Renal cortex interstitium (tissue), 11 donors: ENCODE data around the gene ZNF385B. TPM values are rescaled to one million over a fixed set of nuclear protein-coding genes. Genes with fewer than 3 reads are reported as not detected.

Source experiments
- DNase-seq, 11 donors: peaks; one replicate each; pipeline ENCODE4 v3.0.0-alpha.2; 2013; ENCODE audit warnings: low read depth in 9 of 11, low spot score in 4 of 11; ENCODE audit errors: extremely low read depth in 1 of 11
- polyA plus RNA-seq, 3 donors: library from polyadenylated mRNA; unstranded; fragments of 120-200 nt; gene quantifications; one replicate each; pipeline ENCODE4 v1.2.1, GENCODE V29; 2013; ENCODE audit not compliant: insufficient read length in 3 of 3

ZNF385B gene
- polyA plus RNA-seq, 3 donors, result 13.1 to 18.5 (median 13.6) TPM

DNA sequence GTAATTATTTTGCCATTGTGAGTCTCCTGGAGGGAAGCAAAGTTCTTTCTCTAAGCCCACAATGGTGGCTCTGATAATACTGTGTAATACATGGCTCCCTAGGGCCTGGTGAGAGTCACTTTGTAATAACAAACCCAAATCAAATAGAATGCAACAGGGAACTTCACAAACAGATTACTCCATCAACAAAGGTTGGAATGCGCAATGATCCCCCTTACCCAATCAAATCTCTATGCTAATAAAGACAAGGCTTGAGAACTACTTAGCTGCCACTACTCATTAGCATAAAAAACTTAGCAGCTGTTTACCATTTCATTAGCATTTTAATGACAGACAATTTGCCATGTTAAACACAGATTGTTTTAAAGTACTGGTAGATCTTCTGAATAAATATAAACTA, 311.2 kb downstream of the ZNF385B start:
- no peak for DNase-seq

GRCh38 chr2:179546656-179547055, 314.8 kb downstream of the ZNF385B start:
- no peak for DNase-seq

DNA sequence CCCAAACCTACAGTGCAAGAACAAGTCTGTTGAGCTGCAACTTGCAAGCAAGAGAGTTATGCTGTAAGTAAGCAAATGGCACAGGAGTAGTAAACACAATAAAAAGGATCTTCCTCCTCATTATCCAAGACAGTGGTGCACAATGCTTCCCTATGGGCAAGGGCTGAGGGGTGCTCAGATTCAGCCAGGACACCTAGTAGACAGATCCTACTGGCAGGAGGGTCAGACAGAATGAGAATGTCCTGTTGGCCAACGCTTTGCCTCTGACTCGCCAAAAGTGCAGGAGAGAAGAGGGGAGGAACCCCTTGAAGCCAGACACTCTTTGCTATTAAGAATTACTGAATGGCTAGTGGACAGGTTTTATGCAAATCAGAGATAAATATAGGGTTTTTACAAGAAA, 316.4 kb downstream of the ZNF385B start:
- DNase-seq, result no peak

DNA sequence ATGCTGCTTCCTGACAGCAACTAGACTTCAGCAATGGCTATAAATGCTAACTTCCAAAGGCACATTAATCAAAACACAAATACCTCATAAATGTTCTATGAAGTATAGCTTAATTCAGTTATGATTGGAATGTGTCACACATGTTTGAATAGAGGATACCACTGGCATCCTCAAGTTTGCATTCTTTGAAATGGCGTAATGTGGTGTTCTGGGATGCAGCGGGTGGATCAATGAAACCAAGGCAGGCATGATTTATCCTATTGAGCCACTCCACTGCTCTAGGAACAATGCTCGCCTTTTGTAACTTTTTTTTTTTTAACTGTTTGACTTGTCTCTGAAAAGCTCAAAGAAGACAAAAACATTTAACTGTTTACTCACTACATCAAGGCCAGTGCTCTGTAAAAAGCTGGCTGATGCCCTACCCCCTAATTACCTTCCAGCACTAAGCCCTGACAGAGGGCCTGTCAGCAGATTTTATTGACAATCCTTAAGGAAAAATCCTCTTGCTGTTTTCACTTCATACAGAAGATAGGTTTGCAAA, 318.0 kb downstream of the ZNF385B start:
- DNase-seq, result no peak

DNA sequence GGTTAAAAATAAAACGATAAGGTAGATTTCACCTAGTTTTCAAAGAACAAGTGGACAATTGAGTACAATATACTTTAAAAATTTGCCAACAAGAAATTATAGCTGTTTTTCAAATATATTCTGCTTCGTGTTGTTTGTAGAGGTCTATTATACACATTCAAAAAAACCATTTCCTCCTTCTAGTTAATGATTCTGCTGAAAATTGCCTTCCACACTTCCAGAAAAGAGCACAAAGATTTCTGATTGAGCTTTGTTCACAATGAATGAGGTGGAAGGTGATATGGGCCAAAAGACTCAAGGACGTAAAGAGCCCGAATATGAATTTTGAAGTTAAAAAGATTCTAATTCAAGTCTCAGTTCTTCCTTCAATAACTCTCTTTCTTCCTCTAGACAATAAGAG, 319.8 kb downstream of the ZNF385B start:
- no peak for DNase-seq

GRCh38 chr2:179539124-179539511, 322.3 kb downstream of the ZNF385B start:
- DNase-seq, result no peak

DNA sequence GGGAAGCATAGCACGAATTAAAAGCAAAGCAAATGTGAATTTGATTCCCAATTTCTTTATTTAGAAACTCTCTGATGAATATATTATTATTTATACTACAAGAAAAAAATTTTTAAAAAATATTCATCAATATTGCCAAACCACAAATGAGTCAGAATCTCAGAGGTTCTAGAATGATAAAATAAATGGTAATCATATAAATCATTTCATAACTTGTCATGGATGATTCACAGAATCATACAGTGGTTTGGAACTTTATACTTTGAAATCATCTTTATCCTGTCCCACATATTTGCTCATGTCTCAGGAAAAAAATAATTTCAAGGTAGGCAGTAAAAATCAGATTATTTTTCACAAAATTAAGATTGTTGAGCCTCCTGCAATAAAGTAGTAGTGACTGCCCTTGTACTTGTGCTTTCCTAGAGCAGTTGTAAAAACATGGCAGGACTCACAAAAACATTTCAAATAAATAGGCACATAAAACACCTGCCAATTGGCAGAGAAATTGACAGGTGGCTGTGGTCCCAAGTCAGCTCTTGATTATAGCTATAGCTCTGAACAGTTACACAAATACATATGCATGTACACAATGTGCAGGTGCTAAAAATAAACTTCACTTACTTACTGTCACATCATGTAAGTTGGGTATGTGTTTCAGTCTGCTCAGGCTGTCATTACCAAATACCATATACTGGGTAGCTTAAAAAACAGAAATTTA, 322.8 kb downstream of the ZNF385B start:
- DNase-seq, result no peak

DNA sequence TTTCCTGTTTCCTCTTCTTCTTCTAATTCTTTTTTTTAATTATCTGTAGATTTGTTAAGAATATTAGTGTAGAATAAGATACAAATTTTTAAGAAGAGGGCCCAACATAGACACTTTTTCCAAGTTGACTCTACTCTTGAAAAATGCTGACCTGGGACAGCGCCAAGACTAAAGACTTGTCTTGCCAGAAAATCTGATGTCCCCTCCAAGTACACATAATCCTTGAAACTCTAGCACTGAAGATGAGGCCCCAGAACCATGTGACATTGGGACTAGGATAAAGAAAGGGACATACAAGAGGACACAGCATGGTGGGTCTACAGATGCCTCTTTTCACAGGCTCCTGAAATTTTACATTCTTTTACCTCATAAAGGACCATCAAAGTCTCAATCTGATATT, 325.2 kb downstream of the ZNF385B start:
- no peak for DNase-seq

DNA sequence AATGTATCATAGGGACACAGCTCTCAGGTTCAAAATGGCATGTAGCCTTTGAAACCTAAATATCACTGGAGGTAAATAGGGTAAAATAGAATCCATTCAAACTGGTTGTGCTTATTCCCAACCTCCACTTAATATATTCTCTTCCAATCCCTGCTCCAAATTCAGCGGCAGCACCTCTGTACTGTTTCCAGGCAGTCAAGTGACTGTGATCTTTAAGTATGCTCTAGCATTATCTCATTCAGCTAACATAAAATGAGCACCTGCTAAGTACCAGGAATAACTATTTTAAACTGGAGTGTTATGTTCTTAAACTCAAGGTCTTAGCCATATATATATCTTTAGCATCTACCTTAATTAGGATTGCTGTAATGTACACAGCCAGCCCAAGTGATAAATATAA, 327.5 kb downstream of the ZNF385B start:
- no peak for DNase-seq

DNA sequence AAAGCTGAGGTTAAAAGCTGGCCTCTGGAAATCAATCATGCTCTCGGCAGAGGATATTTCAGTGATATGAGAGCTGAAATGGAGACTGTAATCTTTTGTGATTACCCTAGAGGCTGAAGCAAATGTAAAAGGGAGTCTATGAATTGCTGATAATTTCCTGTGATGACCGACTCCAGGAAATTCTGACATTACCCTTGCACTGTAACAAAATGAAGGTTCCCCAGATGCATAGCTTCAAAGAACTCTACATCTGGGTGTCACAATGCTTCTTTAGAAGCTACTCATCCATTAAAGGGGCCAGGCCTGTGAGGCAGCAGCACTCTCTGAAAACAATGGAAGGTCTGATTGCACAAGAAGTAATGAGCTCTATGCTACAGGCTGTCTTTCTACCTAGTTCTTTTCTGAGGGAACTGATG, 328.5 kb downstream of the ZNF385B start:
- no peak for DNase-seq

- DNase-seq, result no peak
Measured at GRCh38 chr2:179528576-179529069, 332.8 kb downstream of the ZNF385B start.

DNA sequence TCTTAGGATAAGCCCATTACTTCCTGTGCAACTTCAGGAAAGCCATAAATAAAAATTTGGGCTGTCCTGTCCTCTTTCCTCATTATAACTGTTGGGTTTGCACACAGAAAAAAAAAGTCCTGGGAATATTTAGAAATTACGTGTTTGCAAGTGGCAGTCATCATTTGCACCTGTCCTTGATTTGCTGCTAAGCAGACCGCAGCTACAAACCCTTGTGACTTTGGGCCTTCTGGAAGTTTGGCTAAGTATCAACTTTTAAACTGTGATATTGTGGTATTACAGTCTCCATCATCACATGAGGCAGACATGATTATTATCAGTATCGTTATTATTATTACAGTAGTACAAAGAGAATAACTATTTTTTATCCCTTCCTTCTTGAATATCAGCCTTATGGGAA, 336.1 kb downstream of the ZNF385B start:
- no peak for DNase-seq

GRCh38 chr2:179524809-179525339, 336.5 kb downstream of the ZNF385B start:
- no peak for DNase-seq

GRCh38 chr2:179521944-179522343, 339.5 kb downstream of the ZNF385B start:
- DNase-seq, result no peak

DNA sequence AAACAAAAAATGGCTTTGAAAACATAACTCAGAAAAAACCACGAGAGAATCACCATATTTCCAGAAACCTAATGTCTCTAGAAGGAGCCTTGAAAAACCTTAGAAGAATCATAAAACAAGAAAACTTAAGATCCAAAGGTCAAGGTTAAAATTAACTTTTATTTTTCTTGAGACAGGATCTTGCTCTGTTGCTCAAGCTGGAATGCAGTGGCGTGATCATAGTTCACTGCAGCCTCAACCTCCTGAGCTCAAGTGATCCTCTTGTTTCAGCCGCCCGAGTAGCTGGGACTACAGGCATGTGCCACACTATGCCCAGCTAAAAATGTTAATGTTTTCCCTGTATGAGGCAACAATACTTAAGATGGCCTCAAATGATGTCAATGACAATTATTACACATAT, 342.6 kb downstream of the ZNF385B start:
- peak in 6 of 11 donors; percentile 9 to 43 (median 22) for DNase-seq

DNA sequence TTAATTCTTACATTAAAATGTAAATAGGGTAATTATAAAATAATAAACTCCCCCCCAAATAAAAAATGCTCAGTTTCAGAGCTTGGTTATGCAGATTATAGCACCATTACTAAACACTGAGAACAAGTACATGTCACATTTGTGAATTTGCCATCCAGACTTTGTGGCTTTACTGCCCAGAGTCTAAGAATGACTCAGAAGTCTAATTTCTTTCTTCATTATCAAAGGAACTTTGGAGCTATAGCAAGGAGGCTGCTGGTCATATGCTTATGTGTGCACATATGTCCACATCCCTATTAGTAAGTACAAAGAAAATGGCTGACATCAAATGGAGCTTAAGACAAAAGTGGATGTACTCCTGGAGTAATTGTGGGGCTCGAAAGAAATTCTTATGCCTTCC, 348.2 kb downstream of the ZNF385B start:
- no peak for DNase-seq

- DNase-seq, result no peak
Measured at GRCh38 chr2:179512281-179513035, 349.0 kb downstream of the ZNF385B start.

DNA sequence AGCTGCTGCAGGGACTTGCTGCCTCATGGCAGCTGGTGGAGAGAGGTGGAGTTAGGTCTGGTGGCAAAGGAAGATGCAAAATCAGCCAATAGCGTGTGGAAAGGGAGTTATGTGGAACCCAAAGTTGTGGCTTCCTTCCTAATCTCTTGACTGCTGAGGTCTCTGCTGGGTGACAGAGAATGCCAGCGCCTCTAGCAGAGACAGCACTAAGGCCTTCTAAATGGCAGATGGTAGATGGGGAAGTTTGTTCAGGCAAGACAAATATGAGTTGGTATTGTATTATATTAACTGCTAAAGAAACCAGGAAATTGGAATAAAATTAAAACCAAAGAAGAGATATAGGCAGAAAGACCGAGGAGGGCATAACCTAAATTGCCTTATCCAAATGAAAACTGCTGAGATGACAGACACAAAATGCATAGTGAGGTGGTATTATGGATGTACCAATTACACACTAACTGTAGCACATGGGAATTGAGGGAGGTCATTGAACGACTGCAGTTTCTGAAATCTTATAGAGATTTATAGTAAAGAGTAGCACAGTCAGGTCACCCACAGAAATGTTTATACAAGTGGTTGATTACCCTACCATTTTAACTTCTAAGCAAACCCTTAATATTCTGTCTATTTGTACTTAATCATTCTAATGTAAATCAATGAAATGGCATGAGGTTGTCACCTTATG, 350.2 kb downstream of the ZNF385B start:
- DNase-seq, result no peak

DNA sequence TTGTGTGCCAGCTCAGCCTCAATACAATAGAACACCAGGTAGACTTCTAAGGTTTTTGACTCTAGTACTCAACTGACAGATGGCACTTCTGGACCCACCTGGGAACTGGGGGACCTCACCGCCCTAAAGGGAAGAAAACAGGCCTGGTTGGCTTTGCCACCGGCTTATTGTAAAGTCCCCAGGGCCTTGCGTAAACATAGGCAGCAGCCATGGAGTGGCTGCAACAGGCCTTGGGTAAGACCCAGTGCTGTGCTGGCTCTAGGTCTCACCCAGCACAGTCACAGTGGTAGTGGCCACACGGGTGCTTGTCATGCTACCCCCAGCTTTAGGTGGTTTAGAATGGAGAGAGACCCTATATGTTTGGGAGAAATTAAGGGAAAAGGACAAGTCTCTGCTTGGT, 366.1 kb downstream of the ZNF385B start:
- no peak for DNase-seq
